ENCODE results near the gene HMOX1.

DNA sequence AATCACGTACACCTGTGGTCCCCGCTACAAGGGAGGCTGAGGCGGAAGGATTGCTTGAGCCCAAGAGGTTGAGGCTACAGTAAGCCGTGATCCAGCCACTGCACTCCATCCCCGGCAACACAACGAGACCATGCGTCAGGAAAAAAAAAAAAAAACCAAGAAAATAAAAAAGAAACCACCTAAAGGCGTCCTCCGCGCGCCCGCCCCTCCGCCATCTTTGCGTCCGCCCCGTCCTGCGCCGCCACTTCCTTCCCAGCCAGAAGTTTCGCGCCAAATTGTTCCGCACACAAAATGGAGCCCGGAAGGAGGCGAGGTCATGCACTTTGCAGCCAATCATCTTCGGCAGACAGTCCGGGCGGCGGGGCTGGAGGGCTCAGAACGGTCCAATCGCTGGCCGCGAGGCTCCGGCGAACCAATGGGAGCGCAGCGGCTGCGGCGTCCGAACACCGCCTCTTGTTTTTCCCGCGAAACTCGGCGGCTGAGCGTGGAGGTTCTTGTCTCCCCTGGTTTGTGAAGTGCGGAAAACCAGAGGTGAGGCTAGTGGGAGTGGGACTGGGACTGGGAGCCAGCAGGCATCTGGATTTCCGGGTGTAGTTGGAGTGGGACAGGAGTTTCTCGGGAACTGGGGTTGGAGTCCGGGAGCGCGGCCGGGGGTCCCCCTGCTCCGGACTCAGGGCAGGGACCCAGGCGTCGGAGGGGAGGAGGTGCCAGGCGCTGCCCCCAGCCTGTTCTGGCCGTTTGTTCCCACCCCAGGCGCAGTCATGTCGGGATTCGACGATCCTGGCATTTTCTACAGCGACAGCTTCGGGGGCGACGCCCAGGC is 19.0 kb downstream of the HMOX1 start, which contains the start of gene MCM5:
- TF ChIP-seq, protein P1, sequence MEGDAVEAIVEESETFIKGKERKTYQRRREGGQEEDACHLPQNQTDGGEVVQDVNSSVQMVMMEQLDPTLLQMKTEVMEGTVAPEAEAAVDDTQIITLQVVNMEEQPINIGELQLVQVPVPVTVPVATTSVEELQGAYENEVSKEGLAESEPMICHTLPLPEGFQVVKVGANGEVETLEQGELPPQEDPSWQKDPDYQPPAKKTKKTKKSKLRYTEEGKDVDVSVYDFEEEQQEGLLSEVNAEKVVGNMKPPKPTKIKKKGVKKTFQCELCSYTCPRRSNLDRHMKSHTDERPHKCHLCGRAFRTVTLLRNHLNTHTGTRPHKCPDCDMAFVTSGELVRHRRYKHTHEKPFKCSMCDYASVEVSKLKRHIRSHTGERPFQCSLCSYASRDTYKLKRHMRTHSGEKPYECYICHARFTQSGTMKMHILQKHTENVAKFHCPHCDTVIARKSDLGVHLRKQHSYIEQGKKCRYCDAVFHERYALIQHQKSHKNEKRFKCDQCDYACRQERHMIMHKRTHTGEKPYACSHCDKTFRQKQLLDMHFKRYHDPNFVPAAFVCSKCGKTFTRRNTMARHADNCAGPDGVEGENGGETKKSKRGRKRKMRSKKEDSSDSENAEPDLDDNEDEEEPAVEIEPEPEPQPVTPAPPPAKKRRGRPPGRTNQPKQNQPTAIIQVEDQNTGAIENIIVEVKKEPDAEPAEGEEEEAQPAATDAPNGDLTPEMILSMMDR (IDR thresholded peaks at IDR 0.05; ENCODE audit: low read length) = no peak
- no peak for TF ChIP-seq EZH2 (optimal IDR thresholded peaks at IDR 0.05; ENCODE audit: low read depth, low read length)
- TF ChIP-seq EZH2phosphoT487 (IDR thresholded peaks at IDR 0.05; ENCODE audit: low read length) = no peak

All from MM.1S (cell line).